K562 (cell line): ENCODE data around the gene CCT3. TPM values are rescaled to one million over a fixed set of nuclear protein-coding genes. Genes with fewer than 3 reads are reported as not detected.
A peak's percentile ranks its signal among the peaks of the same experiment; 100 is the strongest.

Experiments used
- ATAC-seq: fragments of 200-7000 bp; cut with Tn5 transposase; 3 replicates; pipeline ENCODE4 v1.9.1; 2020; ENCODE audit warnings: moderate library complexity
- BruUV-seq: library from RNA; stranded (reverse); fragments of 400-500 nt; replicated peaks from 2 replicates; lab custom pipeline; 2021; lab: Mats Ljungman, UMichigan
- CTCF ChIA-PET: fragments of 300-600 bp; formaldehyde crosslinking; extraction: SDS; loops from one replicate; lab custom pipeline; 2021; ENCODE audit warnings: low intra/inter-chr PET ratio; lab: Yijun Ruan, JAX
- POLR2A ChIA-PET: fragments of 300-600, 350-650 bp; sonication (Branson Sonifier 250); formaldehyde crosslinking; extraction: SDS; loops from one replicate; lab custom pipeline; 2021; ENCODE audit warnings: antibody characterized with exemption, inconsistent platforms; lab: Yijun Ruan, JAX
- DNase-seq, 4 experiments: peaks; one replicate each; pipeline versions ENCODE4 v3.0.0 to v3.0.0-alpha.2; 2011 to 2018; ENCODE audit warnings: low spot score in 3 of 4, mixed read lengths in 3 of 4; ENCODE audit errors: extremely low read depth in 1 of 4
- FAIRE-seq: peaks from 2 replicates; lab custom pipeline; 2011; peaks lifted over from hg19 to GRCh38; lab: Jason Lieb, UNC
- H2AFZ ChIP-seq: 2 replicates; pipeline ENCODE4 v1.6.0; 2011; ENCODE audit warnings: low read depth, low read length, control low read depth, inconsistent platforms
- H3K27ac ChIP-seq: fragments of 200-600 bp; 3 replicates; pipeline ENCODE4 v1.8.0; 2011; ENCODE audit warnings: low read depth, mild to moderate bottlenecking, control low read depth, inconsistent platforms, low read length, moderate library complexity, mixed read lengths; ENCODE audit errors: extremely low read depth
- H3K27me3 ChIP-seq, 2 experiments: fragments of 300-600 bp in 1 of 2; 2 replicates in 1 of 2; 3 replicates in 1 of 2; pipeline versions ENCODE4 v1.6.0 to v1.8.0; 2011; ENCODE audit warnings: inconsistent platforms in 2 of 2, low read length in 2 of 2, mild to moderate bottlenecking in 1 of 2, mixed read lengths in 1 of 2, moderate library complexity in 1 of 2; ENCODE audit not compliant: control insufficient read depth in 2 of 2, insufficient read depth in 2 of 2
- H3K36me3 ChIP-seq: fragments of 300-600 bp; 3 replicates; pipeline ENCODE4 v1.8.0; 2011; ENCODE audit warnings: mild to moderate bottlenecking, low read length, inconsistent platforms; ENCODE audit not compliant: control insufficient read depth, insufficient read depth
- H3K4me1 ChIP-seq, 2 experiments: fragments of 200-600 bp in 1 of 2; replicated peaks in 1 of 2; 2 replicates in 1 of 2; 3 replicates in 1 of 2; pipeline versions ENCODE4 v1.5.1 to v1.8.0; 2011; ENCODE audit warnings: inconsistent platforms in 2 of 2, low read length in 2 of 2, mild to moderate bottlenecking in 1 of 2, mixed read lengths in 1 of 2, moderate library complexity in 1 of 2; ENCODE audit not compliant: control insufficient read depth in 2 of 2, insufficient read depth in 2 of 2
- H3K4me2 ChIP-seq: 2 replicates; pipeline ENCODE4 v1.6.1; 2011; ENCODE audit warnings: low read length, control low read depth, inconsistent platforms, mixed read lengths; ENCODE audit not compliant: insufficient read depth
- H3K4me3 ChIP-seq: fragments of 200-600 bp; sonication (generic), shearing (Covaris generic); 2 replicates; pipeline ENCODE4 v1.5.1; 2016; ENCODE audit warnings: control low read depth, inconsistent platforms
- H3K79me2 ChIP-seq: fragments of 200-600 bp; 3 replicates; pipeline ENCODE4 v1.8.0; 2011; ENCODE audit warnings: low read length, inconsistent platforms; ENCODE audit not compliant: control insufficient read depth, insufficient read depth
- H3K9ac ChIP-seq, 2 experiments: 2 replicates each; pipeline versions ENCODE4 v1.6.0 to v1.6.1; 2011; ENCODE audit warnings: low read depth in 2 of 2, low read length in 2 of 2, control low read depth in 1 of 2, inconsistent platforms in 1 of 2, mild to moderate bottlenecking in 1 of 2, mixed read lengths in 1 of 2; ENCODE audit not compliant: insufficient read depth in 1 of 2
- H3K9me1 ChIP-seq: one replicate; pipeline ENCODE4 v1.6.0; 2011; ENCODE audit warnings: inconsistent platforms, mild to moderate bottlenecking, low read length, moderate library complexity; ENCODE audit not compliant: control insufficient read depth, insufficient read depth
- H3K9me3 ChIP-seq: replicated peaks from 2 replicates; pipeline ENCODE4 v1.5.1; 2011; ENCODE audit warnings: low read depth, low read length, inconsistent platforms; ENCODE audit not compliant: control insufficient read depth, insufficient read depth
- H4K20me1 ChIP-seq: replicated peaks from 2 replicates; pipeline ENCODE4 v1.6.1; 2011; ENCODE audit warnings: low read length, inconsistent platforms, mixed read lengths; ENCODE audit not compliant: control insufficient read depth, insufficient read depth
- EHMT2 ChIP-seq: fragments of 450-650 bp; IDR thresholded peaks from 2 replicates; pipeline ENCODE4 v1.6.1; 2018; ENCODE audit warnings: antibody characterized with exemption
- PHF21A ChIP-seq: fragments of 450-650 bp; IDR thresholded peaks from 2 replicates; pipeline ENCODE4 v1.6.1; 2017; ENCODE audit warnings: low read depth, borderline replicate concordance
- POLR2AphosphoS2 ChIP-seq: IDR thresholded peaks from 2 replicates; pipeline ENCODE4 v1.6.1; 2012; ENCODE audit warnings: low read length, improper control_type of control experiment
- ZNF274 ChIP-seq: IDR thresholded peaks from 2 replicates; pipeline ENCODE4 v1.6.1; 2011; ENCODE audit warnings: low read depth, mild to moderate bottlenecking, low read length, moderate library complexity, borderline replicate concordance
- WGBS: fragments of 100-300 bp; shearing (Covaris generic); methylation state at CpG from one replicate; pipeline ENCODE4 v1.1.6; 2016; ENCODE audit warnings: low coverage, mixed read lengths; ENCODE audit not compliant: insufficient coverage; ENCODE audit errors: missing lambda C conversion rate; 5-methylcytosine and 5-hydroxymethylcytosine counted together
- in situ Hi-C: fragments of 300-500 bp; cut with MboI; formaldehyde crosslinking; loops from 4 replicates; pipeline ENCODE4 v1.15.0; 2018; ENCODE audit warnings: inconsistent platforms, mixed read lengths
- intact Hi-C: fragments of 100-400 bp; cut with micrococcal nuclease; formaldehyde crosslinking; loops from 2 replicates; pipeline ENCODE4 v1.14.2; 2022
- polyA plus RNA-seq, 8 experiments: library from polyadenylated mRNA; depleted of rRNA in 4 of 8; stranded (reverse) in 5 of 8; unstranded in 3 of 8; fragments of >200 nt; fragmentation: Nextera tagmentation in 2 of 8; fragmentation: Illumina TruSeq in 1 of 8; extraction: Ambion mirVana in 2 of 8; extraction: Trizol in 1 of 8; gene quantifications; 2 replicates each; pipeline versions ENCODE4 v1.2.1 to v1.2.3, GENCODE V29; 2011 to 2014; ENCODE audit warnings: inconsistent platforms in 1 of 8, missing spikeins in 1 of 8
- total RNA-seq, 7 experiments: library from RNA; depleted of rRNA in 6 of 7; stranded (reverse); fragments of >200 nt in 6 of 7; fragmentation: Illumina TruSeq in 2 of 7; extraction: Trizol in 2 of 7; gene quantifications; 2 replicates each; pipeline versions ENCODE4 v1.2.1 to v1.2.3, GENCODE V29; 2011 to 2021; ENCODE audit warnings: low replicate concordance in 1 of 7
- TF ChIP-seq, protein P1 (sequence below): IDR thresholded peaks from 2 replicates; pipeline ENCODE4 v1.6.1; 2012; ENCODE audit warnings: low read depth, low read length, improper control_type of control experiment, borderline replicate concordance

CCT3 gene
- total and polyA plus RNA-seq, 9 of the 15 experiments (the other 6 are each of a cell fraction or from before 2014, with no cell fraction given): 475 to 1,167 (median 610) TPM

DNA sequence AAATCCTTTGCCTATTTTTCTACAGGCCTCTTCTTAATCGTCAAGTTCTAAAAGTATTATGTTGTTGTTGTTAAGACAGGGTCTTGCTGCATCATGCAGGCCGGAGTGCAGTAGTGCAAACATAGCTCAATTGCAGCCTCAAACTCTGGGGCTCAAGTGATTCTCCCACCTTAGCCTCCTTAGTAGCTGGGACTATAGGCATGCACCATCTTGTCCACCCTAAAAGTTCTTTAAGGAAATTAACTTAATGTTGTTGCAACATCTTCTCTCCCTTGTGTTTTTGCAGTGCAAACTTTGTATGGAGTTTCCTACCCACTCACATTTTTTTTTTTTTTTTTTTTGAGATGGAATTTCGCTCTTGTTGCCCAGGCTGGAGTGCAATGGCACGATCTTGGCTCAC, 34.9 kb downstream of the CCT3 start:
- no TSS peak for BruUV-seq
- Histone ChIP-seq H3K4me3 (no peak overlapping the region), H4K20me1 (0 out of 2 replicates have a peak, but pooled peaks cover 5% of the 10 kb centered on the region), H3K4me1 (peaks cover 0 to 8% of the 10 kb centered on the region in 2 experiments; a peak in 1 of 5 replicates), H3K79me2 (no peaks in the 10 kb centered on the region), H3K9ac (no peak overlapping the region), H3K4me2 (no peak overlapping the region), H3K9me3 (no peaks in the 10 kb centered on the region), H2AFZ (no peak overlapping the region), H3K36me3 (peaks cover 21% of the 10 kb centered on the region), H3K27me3 (peaks cover 0 to 2% of the 10 kb centered on the region in 2 experiments; a peak in 1 of 5 replicates), H3K27ac (no peak overlapping the region), H3K9me1 (no peaks in the 10 kb centered on the region)
- FAIRE-seq (no peak), ATAC-seq (no peak), DNase-seq (no peak)
- no peak for TF ChIP-seq ZNF274
- TF ChIP-seq POLR2AphosphoS2: 0 out of 2 replicates have a peak, but pooled peaks have one; percentile 66
- TF ChIP-seq PHF21A: no peak
- TF ChIP-seq, protein P1, sequence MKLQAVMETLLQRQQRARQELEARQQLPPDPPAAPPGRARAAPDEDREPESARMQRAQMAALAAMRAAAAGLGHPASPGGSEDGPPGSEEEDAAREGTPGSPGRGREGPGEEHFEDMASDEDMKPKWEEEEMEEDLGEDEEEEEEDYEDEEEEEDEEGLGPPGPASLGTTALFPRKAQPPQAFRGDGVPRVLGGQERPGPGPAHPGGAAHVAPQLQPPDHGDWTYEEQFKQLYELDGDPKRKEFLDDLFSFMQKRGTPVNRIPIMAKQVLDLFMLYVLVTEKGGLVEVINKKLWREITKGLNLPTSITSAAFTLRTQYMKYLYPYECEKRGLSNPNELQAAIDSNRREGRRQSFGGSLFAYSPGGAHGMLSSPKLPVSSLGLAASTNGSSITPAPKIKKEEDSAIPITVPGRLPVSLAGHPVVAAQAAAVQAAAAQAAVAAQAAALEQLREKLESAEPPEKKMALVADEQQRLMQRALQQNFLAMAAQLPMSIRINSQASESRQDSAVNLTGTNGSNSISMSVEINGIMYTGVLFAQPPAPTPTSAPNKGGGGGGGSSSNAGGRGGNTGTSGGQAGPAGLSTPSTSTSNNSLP: no peak
- TF ChIP-seq EHMT2: no peak
- CTCF ChIA-PET: no interaction called here
- in situ Hi-C loops (no loop called here), intact Hi-C loops (no loop called here)
- WGBS: 73% methylated on average over 2 of the region's 4 CpGs
- POLR2A ChIA-PET: interaction anchor here (0.5 to 2.8 kb wide), 3 partner anchors 20 to 50 kb away, joined by 3 to 13 read pairs (median 4); partner anchors contain the start of gene SMG5
